Fibroblast of pulmonary artery (primary cell): ENCODE results near the gene GPR135.
A peak's percentile ranks its signal among the peaks of the same experiment; 100 is the strongest.

ENCODE experiments used
- DNase-seq: peaks from one replicate; pipeline ENCODE4 v3.0.0-alpha.2; 2010; ENCODE audit warnings: low read depth
- H3K4me3 ChIP-seq: replicated peaks from 2 replicates; pipeline ENCODE4 v1.5.1; 2011; ENCODE audit warnings: low read depth, mild to moderate bottlenecking, control low read depth, low read length, moderate library complexity
- CTCF ChIP-seq: IDR thresholded peaks from 2 replicates; pipeline ENCODE4 v1.5.1; 2011; ENCODE audit warnings: mild to moderate bottlenecking, control low read depth, low read length, inconsistent platforms; ENCODE audit errors: missing control alignments

GPR135 gene

GRCh38 chr14:59439256-59439965 is 25.8 kb downstream of the GPR135 start:
- no peak for TF ChIP-seq CTCF
- H3K4me3 ChIP-seq = no peak overlapping the region
- peak; percentile 92 for DNase-seq

GRCh38 chr14:59438195-59438647 is 27.0 kb downstream of the GPR135 start:
- H3K4me3 ChIP-seq = no peak overlapping the region
- no peak for TF ChIP-seq CTCF
- DNase-seq = peak; percentile 87

GRCh38 chr14:59435987-59436386 is 29.2 kb downstream of the GPR135 start:
- TF ChIP-seq CTCF = no peak
- H3K4me3 ChIP-seq = no peak overlapping the region
- no peak for DNase-seq

GRCh38 chr14:59435101-59435500 is 30.1 kb downstream of the GPR135 start:
- no peak for DNase-seq
- TF ChIP-seq CTCF = no peak
- H3K4me3 ChIP-seq = no peak overlapping the region

- no peak overlapping the region for H3K4me3 ChIP-seq
- DNase-seq = no peak
- TF ChIP-seq CTCF = no peak
Measured at GRCh38 chr14:59429790-59430189, 35.4 kb downstream of the GPR135 start.

DNA sequence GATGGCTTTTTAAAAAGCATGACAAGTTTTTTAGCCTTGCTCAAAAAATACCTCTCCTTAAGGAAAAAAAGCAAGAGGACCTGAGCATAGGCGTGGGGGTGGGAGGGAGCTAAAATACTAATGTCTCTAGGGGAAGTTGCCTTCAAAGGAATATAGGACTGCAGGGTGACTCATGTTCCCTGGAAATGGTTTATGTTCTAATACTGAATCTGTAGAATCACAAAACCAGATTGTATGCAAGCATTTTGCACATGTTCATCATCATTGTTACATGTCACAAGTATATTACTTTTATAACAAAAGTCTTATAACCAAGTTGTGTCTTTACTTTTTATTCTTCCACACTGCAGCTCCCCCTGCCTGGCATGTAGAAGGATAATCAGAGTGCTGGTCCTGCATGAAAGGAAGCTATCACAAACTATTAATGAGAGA is 36.6 kb downstream of the GPR135 start:
- TF ChIP-seq CTCF = peak; percentile 49
- DNase-seq = peak; percentile 80

More for the DNA sequence above, 36.6 kb downstream of the GPR135 start:
- no peak overlapping the region for H3K4me3 ChIP-seq
